SK-N-SH (cell line): Measurements from ENCODE around the gene NISCH. TPM values are rescaled to one million over a fixed set of nuclear protein-coding genes. Genes with fewer than 3 reads are reported as not detected.

Experiments
- CTCF ChIA-PET: fragments of 300-600, 350-600 bp; formaldehyde crosslinking; extraction: SDS; loops from one replicate; lab custom pipeline; 2021; lab: Yijun Ruan, JAX
- POLR2A ChIA-PET: fragments of 350-600 bp; sonication (Branson Sonifier 250); formaldehyde crosslinking; extraction: SDS; loops from one replicate; lab custom pipeline; 2020; ENCODE audit warnings: antibody characterized with exemption, inconsistent platforms; lab: Yijun Ruan, JAX
- DNase-seq: peaks from one replicate; pipeline ENCODE4 v3.0.0; 2012
- H2AFZ ChIP-seq: fragments of 200-600 bp; sonication (generic); 2 replicates; pipeline ENCODE4 v1.8.1; 2016; ENCODE audit warnings: antibody characterized with exemption, mild to moderate bottlenecking, low read depth
- H3F3A ChIP-seq: fragments of 200-600 bp; sonication (generic); replicated peaks from 2 replicates; pipeline ENCODE3; 2016; ENCODE audit warnings: antibody characterized with exemption, mild to moderate bottlenecking; ENCODE audit not compliant: insufficient read depth
- H3K27ac ChIP-seq, 2 experiments: fragments of 200-500 bp in 1 of 2; fragments of 200-600 bp in 1 of 2; sonication (Bioruptor generic) in 1 of 2; sonication (generic), shearing (Covaris generic) in 1 of 2; 2 replicates each; pipeline versions ENCODE4 v1.5.1 to v1.6.1; 2014 to 2016; ENCODE audit warnings: low read depth in 2 of 2, inconsistent platforms in 1 of 2, low read length in 1 of 2, mild to moderate bottlenecking in 1 of 2, mixed read lengths in 1 of 2
- H3K27me3 ChIP-seq: fragments of 200-600 bp; sonication (generic), shearing (Covaris generic); 2 replicates; pipeline ENCODE4 v1.6.1; 2016; ENCODE audit warnings: mixed run types; ENCODE audit not compliant: insufficient read depth
- H3K36me3 ChIP-seq, 2 experiments: fragments of 200-500 bp in 1 of 2; fragments of 200-600 bp in 1 of 2; sonication (Bioruptor generic) in 1 of 2; sonication (generic) in 1 of 2; replicated peaks in 1 of 2; 2 replicates each; pipeline versions ENCODE3 to v1.5.1; 2014 to 2016; ENCODE audit warnings: low read length in 1 of 2, mild to moderate bottlenecking in 1 of 2; ENCODE audit not compliant: insufficient read depth in 2 of 2, control insufficient read depth in 1 of 2
- H3K4me1 ChIP-seq, 2 experiments: fragments of 200-500 bp in 1 of 2; fragments of 200-600 bp in 1 of 2; sonication (Bioruptor generic) in 1 of 2; sonication (generic), shearing (Covaris generic) in 1 of 2; 2 replicates each; pipeline versions ENCODE4 v1.5.1 to v1.6.1; 2014 to 2016; ENCODE audit warnings: low read depth in 1 of 2, low read length in 1 of 2, mixed run types in 1 of 2; ENCODE audit not compliant: insufficient read depth in 2 of 2, control insufficient read depth in 1 of 2
- H3K4me2 ChIP-seq: fragments of 200-600 bp; sonication (generic), shearing (Covaris generic); 2 replicates; pipeline ENCODE4 v1.6.1; 2017; ENCODE audit warnings: mixed run types
- H3K4me3 ChIP-seq, 2 experiments: fragments of 200-500 bp in 1 of 2; fragments of 200-600 bp in 1 of 2; sonication (Bioruptor generic) in 1 of 2; sonication (generic), shearing (Covaris generic) in 1 of 2; 2 replicates each; pipeline versions ENCODE4 v1.5.1 to v1.8.1; 2014 to 2016; ENCODE audit warnings: low read depth in 2 of 2, inconsistent platforms in 1 of 2, low read length in 1 of 2, mild to moderate bottlenecking in 1 of 2, mixed read lengths in 1 of 2, moderate library complexity in 1 of 2
- H3K79me2 ChIP-seq: fragments of 200-600 bp; sonication (generic); 2 replicates; pipeline ENCODE4 v1.8.1; 2017; ENCODE audit warnings: mild to moderate bottlenecking; ENCODE audit not compliant: insufficient read depth
- H3K9ac ChIP-seq: fragments of 200-600 bp; sonication (generic); 2 replicates; pipeline ENCODE4 v1.6.1; 2017; ENCODE audit warnings: mixed run types
- H3K9me2 ChIP-seq: fragments of 200-600 bp; sonication (generic); 2 replicates; pipeline ENCODE4 v1.6.1; 2017; ENCODE audit warnings: mixed run types
- H3K9me3 ChIP-seq: fragments of 200-600 bp; sonication (generic); 2 replicates; pipeline ENCODE4 v1.6.1; 2017; ENCODE audit warnings: mixed run types, mild to moderate bottlenecking, moderate library complexity
- H4K20me1 ChIP-seq: fragments of 200-600 bp; sonication (generic); 2 replicates; pipeline ENCODE4 v1.6.1; 2017; ENCODE audit warnings: mild to moderate bottlenecking, mixed run types; ENCODE audit not compliant: insufficient read depth
- CHD2 ChIP-seq: fragments of 150-350 bp; IDR thresholded peaks from 2 replicates; pipeline ENCODE4 v1.6.1; 2018; ENCODE audit warnings: low read length; ENCODE audit not compliant: partially characterized antibody
- FOSL2 ChIP-seq: IDR thresholded peaks from 2 replicates; pipeline ENCODE4 v1.4.0; 2012; ENCODE audit warnings: low read depth, mild to moderate bottlenecking, moderate library complexity, borderline replicate concordance
- FOXJ3 ChIP-seq: sonication (generic); formaldehyde crosslinking; IDR thresholded peaks from 2 replicates; pipeline ENCODE4 v1.5.1; 2020; ENCODE audit warnings: mild to moderate bottlenecking, missing genetic modification reagents
- FOXM1 ChIP-seq: IDR thresholded peaks from 2 replicates; pipeline ENCODE4 v1.4.0; 2012; ENCODE audit warnings: low read depth, mild to moderate bottlenecking
- GABPA ChIP-seq: IDR thresholded peaks from 2 replicates; pipeline ENCODE4 v1.4.0; 2012; ENCODE audit warnings: low read depth, mild to moderate bottlenecking
- JUND ChIP-seq: IDR thresholded peaks from 2 replicates; pipeline ENCODE4 v1.4.0; 2012
- MXI1 ChIP-seq: IDR thresholded peaks from 2 replicates; pipeline ENCODE4 v1.6.1; 2012; ENCODE audit warnings: mild to moderate bottlenecking, low read depth, low read length, improper control_type of control experiment
- NFIC ChIP-seq: IDR thresholded peaks from 2 replicates; pipeline ENCODE4 v1.4.0; 2012; ENCODE audit warnings: borderline replicate concordance
- NRF1 ChIP-seq: IDR thresholded peaks from 2 replicates; pipeline ENCODE4 v1.6.1; 2012; ENCODE audit warnings: low read depth, mild to moderate bottlenecking, low read length
- POLR2AphosphoS5 ChIP-seq: IDR thresholded peaks from 2 replicates; pipeline ENCODE4 v1.6.1; 2012; ENCODE audit warnings: low read depth, low read length
- RAD21 ChIP-seq: IDR thresholded peaks from 2 replicates; pipeline ENCODE4 v1.6.1; 2012; ENCODE audit warnings: mild to moderate bottlenecking, low read length
- RCOR1 ChIP-seq: fragments of 150-350 bp; IDR thresholded peaks from 2 replicates; pipeline ENCODE4 v1.6.1; 2017; ENCODE audit warnings: antibody characterized with exemption, low read length
- RFX5 ChIP-seq: IDR thresholded peaks from 2 replicates; pipeline ENCODE4 v1.6.1; 2012; ENCODE audit warnings: mild to moderate bottlenecking, improper control_type of control experiment, low read length
- RXRA ChIP-seq: IDR thresholded peaks from 2 replicates; pipeline ENCODE4 v1.4.0; 2012; ENCODE audit warnings: low read depth, mild to moderate bottlenecking, borderline replicate concordance
- SIN3A ChIP-seq: IDR thresholded peaks from 2 replicates; pipeline ENCODE4 v1.6.1; 2012; ENCODE audit warnings: low read depth, mild to moderate bottlenecking, low read length, moderate library complexity, borderline replicate concordance
- TAF1 ChIP-seq: IDR thresholded peaks from 2 replicates; pipeline ENCODE4 v1.6.1; 2012; ENCODE audit warnings: low read depth, mild to moderate bottlenecking, low read length, moderate library complexity, borderline replicate concordance
- TCF12 ChIP-seq: IDR thresholded peaks from 2 replicates; pipeline ENCODE4 v1.4.0; 2012
- TEAD4 ChIP-seq: IDR thresholded peaks from 2 replicates; pipeline ENCODE4 v1.4.0; 2012; ENCODE audit warnings: mild to moderate bottlenecking, borderline replicate concordance; ENCODE audit not compliant: insufficient read depth
- USF2 ChIP-seq: fragments of 150-350 bp; IDR thresholded peaks from 2 replicates; pipeline ENCODE4 v1.6.1; 2017; ENCODE audit warnings: antibody characterized with exemption, low read length, low read depth, borderline replicate concordance
- YY1 ChIP-seq: IDR thresholded peaks from 2 replicates; pipeline ENCODE4 v1.4.0; 2012; ENCODE audit warnings: low read depth, mild to moderate bottlenecking
- ZBTB33 ChIP-seq: IDR thresholded peaks from 2 replicates; pipeline ENCODE4 v1.4.0; 2012; ENCODE audit warnings: low read depth, borderline replicate concordance
- WGBS: methylation state at CpG from one replicate; pipeline ENCODE4 v1.1.6; 2017; ENCODE audit warnings: low lambda C conversion rate; 5-methylcytosine and 5-hydroxymethylcytosine counted together
- polyA plus RNA-seq, 3 experiments: library from polyadenylated mRNA; depleted of rRNA; stranded (reverse); fragments of >200 nt; gene quantifications; 2 replicates each; pipeline ENCODE4 v1.2.3, GENCODE V29; 2012
- TF ChIP-seq, protein P1 (sequence below): IDR thresholded peaks from 2 replicates; pipeline ENCODE4 v1.4.0; 2012; ENCODE audit warnings: low read depth, borderline replicate concordance
- TF ChIP-seq, protein P2 (sequence below): fragments of 150-350 bp; IDR thresholded peaks from 2 replicates; pipeline ENCODE4 v1.6.1; 2016; ENCODE audit warnings: mild to moderate bottlenecking, low read depth, low read length

Gene NISCH
- polyA plus RNA-seq, 1 of the 3 experiments (the other 2 are of a cell fraction), result 77.5 TPM

- peaks cover 69% of the 10 kb centered on the region; the same call in 1 of the 2 replicates for H3K79me2 ChIP-seq
- WGBS, result 96% methylated on average over 5 of the region's 5 CpGs
- no peak overlapping the region for H3K27ac ChIP-seq
- peaks cover 34% of the 10 kb centered on the region; the same call in 1 of the 2 replicates for H4K20me1 ChIP-seq
- H3K27me3 ChIP-seq, result no peaks in the 10 kb centered on the region
- no peaks in the 10 kb centered on the region for H3K9me3 ChIP-seq
- TF ChIP-seq FOXJ3 (CRISPR knock-in tag) (no peak), USF2 (no peak), POLR2AphosphoS5 (no peak), GABPA (no peak), TEAD4 (no peak), MXI1 (no peak)
- TF ChIP-seq, all 33 proteins: peak for 0
- H3F3A ChIP-seq, result peaks cover 14% of the 10 kb centered on the region
- no peak overlapping the region for H3K4me2 ChIP-seq
- no peak overlapping the region for H3K9ac ChIP-seq
- peaks cover 33 to 39% of the 10 kb centered on the region in 2 experiments for H3K36me3 ChIP-seq
- no peak overlapping the region for H2AFZ ChIP-seq
- no peak overlapping the region for H3K4me3 ChIP-seq
- CTCF ChIA-PET, result interaction anchor here (8.0 kb wide), 1 partner anchor 10 kb away, joined by 53 read pairs; no protein-coding TSS in a partner anchor
- H3K9me2 ChIP-seq, result no peaks in the 10 kb centered on the region
- no peak for DNase-seq
- POLR2A ChIA-PET, result interaction anchor here (1.1 kb wide), 1 partner anchor 21 kb away, joined by 3 read pairs; no protein-coding TSS in a partner anchor
- H3K4me1 ChIP-seq, result peaks cover 3 to 4% of the 10 kb centered on the region in 2 experiments; a peak in 2 of 4 replicates
Observed at GRCh38 chr3:52469001-52469400, 13.6 kb downstream of the NISCH start.

GRCh38 chr3:52470920-52471319, 15.5 kb downstream of the NISCH start:
- Histone ChIP-seq H3K4me1 (peaks cover under 1 to 3% of the 10 kb centered on the region in 2 experiments; a peak in 2 of 4 replicates), H3K9me2 (no peaks in the 10 kb centered on the region), H3K4me2 (no peak overlapping the region), H3K36me3 (peaks cover 39 to 42% of the 10 kb centered on the region in 2 experiments), H3F3A (peaks cover 2% of the 10 kb centered on the region), H3K27me3 (no peaks in the 10 kb centered on the region), H3K9ac (no peak overlapping the region), H2AFZ (no peak overlapping the region), H3K4me3 (no peak overlapping the region), H3K79me2 (peaks cover 51% of the 10 kb centered on the region; the same call in 1 of the 2 replicates), H4K20me1 (peaks cover 19% of the 10 kb centered on the region; the same call in 1 of the 2 replicates), H3K9me3 (no peaks in the 10 kb centered on the region), H3K27ac (no peak overlapping the region)
- no peak for DNase-seq
- ChIA-PET POLR2A (no interaction called here), CTCF (interaction anchor here (0.9 to 8.0 kb wide), 17 partner anchors 8 to 219 kb away, joined by 3 to 53 read pairs (median 7); partner anchors contain the start of gene SEMA3G)
- TF ChIP-seq FOXM1, result no peak
- no peak for TF ChIP-seq JUND
- TF ChIP-seq RCOR1, result no peak
- TF ChIP-seq, protein P1, sequence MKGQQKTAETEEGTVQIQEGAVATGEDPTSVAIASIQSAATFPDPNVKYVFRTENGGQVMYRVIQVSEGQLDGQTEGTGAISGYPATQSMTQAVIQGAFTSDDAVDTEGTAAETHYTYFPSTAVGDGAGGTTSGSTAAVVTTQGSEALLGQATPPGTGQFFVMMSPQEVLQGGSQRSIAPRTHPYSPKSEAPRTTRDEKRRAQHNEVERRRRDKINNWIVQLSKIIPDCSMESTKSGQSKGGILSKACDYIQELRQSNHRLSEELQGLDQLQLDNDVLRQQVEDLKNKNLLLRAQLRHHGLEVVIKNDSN, result no peak
- no peak for TF ChIP-seq CHD2
- no peak for TF ChIP-seq NRF1
- no peak for TF ChIP-seq YY1
- TF ChIP-seq TEAD4, result no peak
- no peak for TF ChIP-seq TAF1
- TF ChIP-seq RXRA, result no peak
- no peak for TF ChIP-seq GABPA
- no peak for TF ChIP-seq FOXJ3 (CRISPR knock-in tag)
- no peak for TF ChIP-seq SIN3A
- no peak for TF ChIP-seq FOSL2
- TF ChIP-seq TCF12, result no peak
- no peak for TF ChIP-seq RFX5
- no peak for TF ChIP-seq NFIC
- TF ChIP-seq, protein P2, sequence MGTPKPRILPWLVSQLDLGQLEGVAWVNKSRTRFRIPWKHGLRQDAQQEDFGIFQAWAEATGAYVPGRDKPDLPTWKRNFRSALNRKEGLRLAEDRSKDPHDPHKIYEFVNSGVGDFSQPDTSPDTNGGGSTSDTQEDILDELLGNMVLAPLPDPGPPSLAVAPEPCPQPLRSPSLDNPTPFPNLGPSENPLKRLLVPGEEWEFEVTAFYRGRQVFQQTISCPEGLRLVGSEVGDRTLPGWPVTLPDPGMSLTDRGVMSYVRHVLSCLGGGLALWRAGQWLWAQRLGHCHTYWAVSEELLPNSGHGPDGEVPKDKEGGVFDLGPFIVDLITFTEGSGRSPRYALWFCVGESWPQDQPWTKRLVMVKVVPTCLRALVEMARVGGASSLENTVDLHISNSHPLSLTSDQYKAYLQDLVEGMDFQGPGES, result no peak
- no peak for TF ChIP-seq RAD21
- TF ChIP-seq ZBTB33, result no peak
- WGBS, result 100% methylated on average over 1 of the region's 4 CpGs
